SK-N-MC (cell line): ENCODE data around the gene ANTXRL.

Experiments used
- EZH2 ChIP-seq: fragments of 200-600 bp; sonication (generic); IDR thresholded peaks from one replicate; pipeline ENCODE4 v1.6.1; 2017; ENCODE audit warnings: antibody characterized with exemption
- POLR2AphosphoS5 ChIP-seq: IDR thresholded peaks from 2 replicates; pipeline ENCODE4 v1.6.1; 2012; ENCODE audit warnings: mild to moderate bottlenecking, low read depth, low read length, borderline replicate concordance

DNA sequence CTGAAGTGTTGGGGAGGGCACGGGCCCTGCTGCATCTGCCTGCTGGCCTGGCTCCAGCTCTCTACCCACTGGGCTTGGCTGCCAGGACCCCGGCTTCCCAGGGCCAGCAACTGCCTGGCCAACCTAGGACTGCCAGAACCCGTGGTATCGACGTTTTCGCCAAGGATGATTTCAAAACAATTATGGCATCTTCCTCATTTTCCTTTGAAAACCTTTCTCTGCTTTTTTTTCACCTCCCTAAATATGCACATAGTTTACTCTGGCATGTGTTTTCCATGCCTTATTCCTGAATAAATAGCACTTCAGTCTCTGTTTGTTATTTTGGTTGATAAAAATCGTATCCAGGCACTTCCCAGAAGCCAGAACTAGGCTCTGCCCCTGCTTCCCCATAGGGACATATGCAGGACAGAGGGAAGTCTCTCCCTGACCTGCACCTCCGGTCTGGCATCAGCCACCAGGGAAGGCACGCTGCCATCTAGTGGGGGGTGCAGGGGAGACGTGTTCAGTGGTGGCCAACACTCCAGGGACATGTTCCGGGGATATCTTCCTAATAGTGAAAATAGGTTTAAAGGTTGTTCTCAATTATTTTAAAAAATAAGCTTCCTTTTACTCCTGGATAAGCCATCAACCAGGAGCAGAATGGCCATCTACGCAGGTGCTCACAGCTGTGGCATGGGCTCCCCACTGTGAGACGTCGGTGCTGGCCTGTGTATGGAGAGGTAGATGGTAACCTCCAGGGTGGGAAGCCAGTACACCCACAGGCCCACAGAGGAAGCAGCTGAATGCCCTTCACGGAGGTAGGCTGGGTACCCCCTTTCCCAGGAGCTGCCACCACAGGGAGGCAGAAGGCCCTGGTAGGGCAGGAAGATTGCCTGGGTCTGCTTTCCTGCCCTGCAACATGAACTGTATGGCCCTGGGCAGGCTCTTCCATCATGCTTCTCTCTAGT, 30.7 kb upstream of the ANTXRL start:
- TF ChIP-seq POLR2AphosphoS5 = no peak
- no peak for TF ChIP-seq EZH2
